HS-27A (cell line): ENCODE measurements around the gene ADD2.
"Not testable (repeated sequence)": the region's sequence is repeated elsewhere in the genome, so short reads cannot be mapped to it uniquely, and the experiment has no call there.

Source experiments
- DNase-seq: peaks from one replicate; pipeline ENCODE4 v3.0.0-alpha.2; 2012; ENCODE audit warnings: low read depth, missing footprints

Gene ADD2

GRCh38 chr2:70632966-70633365 lies 135.0 kb downstream of the ADD2 start:
- DNase-seq = no peak

GRCh38 chr2:70632388-70632787 lies 135.6 kb downstream of the ADD2 start:
- no peak for DNase-seq

- DNase-seq = no peak
Observed at GRCh38 chr2:70630761-70631160, 137.2 kb downstream of the ADD2 start.

- no peak for DNase-seq
Observed at GRCh38 chr2:70627211-70627898, 140.6 kb downstream of the ADD2 start.

- DNase-seq = no peak
Observed at GRCh38 chr2:70626254-70626990, 141.6 kb downstream of the ADD2 start.

GRCh38 chr2:70621536-70621935 lies 146.5 kb downstream of the ADD2 start:
- not testable (repeated sequence) for DNase-seq

GRCh38 chr2:70620020-70620419 lies 148.0 kb downstream of the ADD2 start:
- DNase-seq = no peak

GRCh38 chr2:70619167-70619566 lies 148.8 kb downstream of the ADD2 start:
- DNase-seq = no peak

- DNase-seq = no peak
Observed at GRCh38 chr2:70616168-70616694, 151.8 kb downstream of the ADD2 start.

- no peak for DNase-seq
Observed at GRCh38 chr2:70615222-70615621, 152.8 kb downstream of the ADD2 start.

- DNase-seq = no peak
Observed at GRCh38 chr2:70613521-70613920, 154.5 kb downstream of the ADD2 start.

- no peak for DNase-seq
Observed at GRCh38 chr2:70612574-70612973, 155.4 kb downstream of the ADD2 start.

GRCh38 chr2:70608373-70608772 lies 159.6 kb downstream of the ADD2 start:
- DNase-seq = no peak

- no peak for DNase-seq
Observed at GRCh38 chr2:70607121-70607561, 160.9 kb downstream of the ADD2 start.
